GM19043 (cell line): ENCODE measurements around the gene LTC4S.

Experiments
- ATAC-seq: cut with Tn5 transposase; IDR thresholded peaks from one replicate; pipeline ENCODE4 v1.9.1; 2021; ENCODE audit warnings: low read depth; ENCODE audit not compliant: unreplicated experiment

LTC4S gene

GRCh38 chr5:179840321-179840720 lies 46.5 kb downstream of the LTC4S start:
- ATAC-seq = no peak

- ATAC-seq = no peak
Measured at GRCh38 chr5:179840766-179841165, 47.0 kb downstream of the LTC4S start.

GRCh38 chr5:179841621-179842020 lies 47.8 kb downstream of the LTC4S start:
- no peak for ATAC-seq
